Measurements from ENCODE around the gene ITGAD.

DNA sequence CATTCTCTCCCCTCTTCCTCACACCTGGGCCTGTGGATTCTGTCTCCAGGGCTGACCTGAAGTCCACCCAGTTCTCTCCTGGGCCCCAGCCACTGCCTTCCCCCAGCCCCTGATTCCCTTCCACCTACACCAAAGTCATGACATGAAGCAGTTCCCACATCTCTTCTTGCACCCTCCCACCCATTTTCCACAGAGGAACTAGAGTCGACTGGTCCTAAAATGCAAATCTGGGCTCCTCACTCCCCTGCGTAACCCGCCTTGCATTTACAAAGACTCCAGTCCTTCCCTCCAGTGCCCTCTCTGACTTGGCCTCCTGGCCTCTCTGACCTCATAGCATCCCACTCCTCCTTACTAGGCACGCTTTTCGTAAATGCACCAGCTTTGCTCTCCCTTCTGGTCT is 20.2 kb downstream of the ITGAD start:
- TF ChIP-seq, protein P1, sequence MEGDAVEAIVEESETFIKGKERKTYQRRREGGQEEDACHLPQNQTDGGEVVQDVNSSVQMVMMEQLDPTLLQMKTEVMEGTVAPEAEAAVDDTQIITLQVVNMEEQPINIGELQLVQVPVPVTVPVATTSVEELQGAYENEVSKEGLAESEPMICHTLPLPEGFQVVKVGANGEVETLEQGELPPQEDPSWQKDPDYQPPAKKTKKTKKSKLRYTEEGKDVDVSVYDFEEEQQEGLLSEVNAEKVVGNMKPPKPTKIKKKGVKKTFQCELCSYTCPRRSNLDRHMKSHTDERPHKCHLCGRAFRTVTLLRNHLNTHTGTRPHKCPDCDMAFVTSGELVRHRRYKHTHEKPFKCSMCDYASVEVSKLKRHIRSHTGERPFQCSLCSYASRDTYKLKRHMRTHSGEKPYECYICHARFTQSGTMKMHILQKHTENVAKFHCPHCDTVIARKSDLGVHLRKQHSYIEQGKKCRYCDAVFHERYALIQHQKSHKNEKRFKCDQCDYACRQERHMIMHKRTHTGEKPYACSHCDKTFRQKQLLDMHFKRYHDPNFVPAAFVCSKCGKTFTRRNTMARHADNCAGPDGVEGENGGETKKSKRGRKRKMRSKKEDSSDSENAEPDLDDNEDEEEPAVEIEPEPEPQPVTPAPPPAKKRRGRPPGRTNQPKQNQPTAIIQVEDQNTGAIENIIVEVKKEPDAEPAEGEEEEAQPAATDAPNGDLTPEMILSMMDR (conservative IDR thresholded peaks at IDR 0.05; ENCODE audit: low read length): no peak
- TF ChIP-seq EZH2phosphoT487 (IDR thresholded peaks at IDR 0.05; ENCODE audit: borderline replicate concordance): no peak

Data from Loucy (cell line).